IPS-20b (cell line): ENCODE measurements around the gene PHF19.

Experiments
- H3K27ac ChIP-seq: one replicate; pipeline ENCODE4 v1.5.1; 2013; ENCODE audit warnings: low read length
- H3K27me3 ChIP-seq: 2 replicates; pipeline ENCODE4 v1.6.1; 2013; ENCODE audit warnings: mild to moderate bottlenecking, low read length, inconsistent platforms; ENCODE audit not compliant: insufficient read depth
- H3K36me3 ChIP-seq: 2 replicates; pipeline ENCODE4 v1.6.1; 2013; ENCODE audit warnings: low read depth, mild to moderate bottlenecking, inconsistent platforms, low read length, moderate library complexity; ENCODE audit not compliant: insufficient read depth
- H3K4me1 ChIP-seq: 2 replicates; pipeline ENCODE4 v1.6.1; 2013; ENCODE audit warnings: mild to moderate bottlenecking, control low read depth, inconsistent platforms, low read length, moderate library complexity; ENCODE audit not compliant: insufficient read depth
- H3K4me3 ChIP-seq: 2 replicates; pipeline ENCODE4 v1.5.1; 2013; ENCODE audit warnings: mild to moderate bottlenecking, low read length, inconsistent platforms
- H3K9ac ChIP-seq: 2 replicates; pipeline ENCODE4 v1.6.1; 2013; ENCODE audit warnings: low read depth, mild to moderate bottlenecking, inconsistent platforms, low read length, moderate library complexity
- H3K9me3 ChIP-seq: 2 replicates; pipeline ENCODE4 v1.6.1; 2013; ENCODE audit warnings: mild to moderate bottlenecking, low read depth, low read length, inconsistent platforms; ENCODE audit not compliant: insufficient read depth

The PHF19 gene

DNA sequence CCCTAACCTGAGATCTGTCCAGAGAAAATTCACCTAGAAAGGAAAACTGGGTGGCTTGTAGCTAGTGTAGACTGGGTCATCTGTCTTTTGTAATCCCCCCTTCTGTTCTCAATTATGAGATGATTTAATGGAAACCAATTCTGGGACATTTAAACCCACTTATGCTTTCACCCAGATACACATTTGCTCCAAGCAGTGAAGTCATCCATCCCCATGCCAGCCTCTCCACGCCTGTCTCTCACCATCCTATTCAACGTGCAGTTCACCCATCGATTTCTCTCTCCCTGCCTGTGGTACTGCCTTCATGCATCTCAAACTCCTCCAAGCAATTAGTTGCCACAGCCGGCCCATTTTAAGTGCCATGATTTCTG, 1.8 kb downstream of the PHF19 start:
- Histone ChIP-seq H3K9ac (no peak overlapping the region), H3K36me3 (peaks cover 12% of the 10 kb centered on the region; the same call in 1 of the 2 replicates), H3K4me1 (peaks cover 29% of the 10 kb centered on the region), H3K9me3 (no peaks in the 10 kb centered on the region), H3K27ac (no peak overlapping the region), H3K27me3 (peaks cover 13% of the 10 kb centered on the region; the same call in 1 of the 2 replicates), H3K4me3 (peak overlapping the region; percentile 73; the same call in 1 of the 2 replicates)

DNA sequence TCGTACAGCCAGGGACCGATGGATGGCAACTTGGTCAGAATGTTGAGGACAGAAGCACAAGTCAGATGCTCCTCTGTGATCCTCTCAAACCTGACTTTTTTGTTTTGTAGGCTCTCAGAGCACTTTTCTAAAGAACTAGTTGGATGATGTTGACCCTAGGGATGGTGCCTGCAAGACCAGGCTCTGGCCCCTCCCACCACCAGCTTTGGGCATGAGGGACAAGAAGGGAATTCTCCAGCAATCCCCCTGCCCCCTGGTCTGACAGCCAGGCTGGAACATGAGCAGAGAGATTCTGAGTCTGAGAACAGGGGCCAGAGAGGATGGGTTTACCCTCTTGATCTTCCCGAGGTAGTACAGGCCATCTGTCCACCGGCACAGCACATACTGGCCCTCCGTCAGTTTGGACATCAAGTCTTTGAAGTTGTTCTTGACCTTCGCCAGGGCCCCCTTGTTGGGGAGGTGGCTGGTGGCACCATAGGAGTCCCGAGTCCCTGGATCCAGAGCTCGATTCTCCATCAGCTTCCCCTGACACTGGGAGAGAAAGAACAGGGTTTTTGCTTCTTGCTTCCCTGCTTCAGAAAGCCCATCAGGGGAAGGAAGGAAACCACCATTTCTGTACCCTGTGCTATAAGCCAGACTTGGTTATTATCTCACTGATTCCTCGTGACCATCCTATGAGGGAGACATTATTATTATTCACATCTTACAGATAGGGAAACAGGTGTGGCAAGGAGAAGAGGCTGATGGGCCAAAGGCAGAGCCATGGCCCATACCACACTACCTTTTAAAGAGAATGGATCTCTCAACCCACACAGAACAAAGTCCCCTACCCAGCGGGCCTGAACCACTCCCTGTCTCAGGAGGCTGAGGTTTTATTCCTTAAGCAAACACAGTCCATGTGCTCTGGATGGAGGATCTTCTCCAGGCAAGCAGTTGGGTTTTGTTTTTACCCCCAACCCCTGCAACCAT, 2.5 kb downstream of the PHF19 start:
- peaks cover 12% of the 10 kb centered on the region; the same call in 1 of the 2 replicates for H3K36me3 ChIP-seq
- peak overlapping the region; percentile 52; the same call in 1 of the 2 replicates for H3K9ac ChIP-seq
- H3K27ac ChIP-seq, result no peak overlapping the region
- no peak overlapping the region; the same call in 1 of the 2 replicates for H3K4me3 ChIP-seq
- H3K9me3 ChIP-seq, result no peaks in the 10 kb centered on the region
- peaks cover 13% of the 10 kb centered on the region; the same call in 1 of the 2 replicates for H3K27me3 ChIP-seq
- H3K4me1 ChIP-seq, result peaks cover 29% of the 10 kb centered on the region

DNA sequence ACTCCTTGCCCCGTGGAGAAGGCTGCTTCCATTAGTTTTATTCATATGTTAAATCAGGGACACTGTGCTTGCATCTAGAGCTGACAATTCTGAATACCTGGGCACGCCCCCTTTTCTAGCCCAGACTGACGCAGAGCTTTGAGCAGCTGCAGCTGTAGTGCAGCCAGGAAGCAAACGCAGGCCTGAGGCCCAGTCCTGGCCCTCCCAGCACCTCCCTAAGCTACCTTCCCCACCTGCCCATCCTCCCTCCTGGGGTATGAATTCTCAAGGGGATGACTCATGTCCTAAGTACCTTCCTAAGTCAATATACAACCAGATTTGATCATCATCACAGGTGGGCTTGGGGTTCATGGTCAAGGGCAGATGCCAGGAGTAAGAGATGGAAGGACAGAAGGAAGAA, 3.5 kb downstream of the PHF19 start:
- H3K27ac ChIP-seq, result peak overlapping the region; percentile 66
- peak overlapping the region; percentile 52; the same call in 1 of the 2 replicates for H3K9ac ChIP-seq
- H3K36me3 ChIP-seq, result peaks cover 12% of the 10 kb centered on the region; the same call in 1 of the 2 replicates
- H3K27me3 ChIP-seq, result peaks cover 12% of the 10 kb centered on the region; the same call in 1 of the 2 replicates
- H3K4me3 ChIP-seq, result peak overlapping the region; percentile 38; the same call in 1 of the 2 replicates
- peaks cover 29% of the 10 kb centered on the region for H3K4me1 ChIP-seq
- H3K9me3 ChIP-seq, result no peaks in the 10 kb centered on the region

DNA sequence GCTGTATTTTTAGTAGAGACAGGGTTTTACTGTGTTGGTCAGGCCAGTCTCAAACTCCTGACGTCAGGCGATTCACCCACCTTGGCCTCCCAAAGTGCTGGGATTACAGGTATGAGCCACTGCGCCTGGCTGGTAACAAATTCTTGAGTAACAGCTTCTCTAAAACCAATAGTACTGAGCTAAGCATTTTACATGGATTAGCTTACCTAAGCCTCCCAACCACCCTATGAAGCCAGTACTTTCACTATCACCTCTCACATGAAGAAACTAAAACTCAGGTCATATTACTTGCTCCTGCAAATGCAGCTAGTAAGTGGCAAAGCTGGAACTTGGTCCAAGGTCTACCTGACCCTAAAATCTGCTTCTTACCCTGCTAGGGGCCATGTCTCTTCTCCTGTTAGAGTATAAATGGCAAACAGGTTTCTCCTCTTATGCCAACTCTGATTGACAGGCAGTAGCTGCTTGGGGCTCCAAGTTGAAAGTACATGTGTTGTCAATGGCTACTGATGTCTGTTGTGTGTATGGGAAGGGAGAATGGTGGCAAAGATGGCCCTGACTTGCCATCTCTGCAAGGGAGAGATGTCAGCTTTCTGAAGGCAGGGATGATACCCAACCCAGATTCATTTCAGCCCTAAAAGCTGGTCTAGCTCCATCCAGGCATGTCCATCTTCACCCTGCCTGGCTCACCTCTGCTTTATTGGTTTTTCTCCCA, 4.0 kb downstream of the PHF19 start:
- peak overlapping the region; percentile 38 for H3K4me3 ChIP-seq
- peaks cover 6% of the 10 kb centered on the region; the same call in 1 of the 2 replicates for H3K27me3 ChIP-seq
- peaks cover 33% of the 10 kb centered on the region for H3K4me1 ChIP-seq
- H3K9me3 ChIP-seq, result no peaks in the 10 kb centered on the region
- H3K9ac ChIP-seq, result peak overlapping the region; percentile 46; the same call in 1 of the 2 replicates
- H3K36me3 ChIP-seq, result peaks cover 12% of the 10 kb centered on the region; the same call in 1 of the 2 replicates
- H3K27ac ChIP-seq, result peak overlapping the region; percentile 66

DNA sequence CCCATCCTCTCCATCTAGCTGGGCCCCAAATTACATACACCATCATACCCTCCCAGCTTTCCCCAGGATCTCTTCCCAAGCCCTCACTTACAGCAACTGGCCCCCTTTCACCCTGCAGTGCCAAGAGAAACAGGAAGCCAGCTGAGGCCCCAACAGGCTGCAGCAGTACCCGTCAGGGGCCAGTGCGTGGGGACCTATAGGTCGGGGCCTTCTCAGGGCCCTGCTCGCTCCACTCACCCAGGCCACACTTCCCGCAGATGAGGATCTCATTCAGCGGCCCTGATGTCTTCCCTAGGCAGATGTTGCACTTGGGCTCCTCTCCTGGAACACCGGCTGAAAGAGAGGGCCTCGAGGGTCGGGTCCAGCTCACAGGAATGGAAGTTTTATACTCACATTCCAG, 6.8 kb downstream of the PHF19 start:
- H3K4me1 ChIP-seq, result peaks cover 25% of the 10 kb centered on the region
- H3K9ac ChIP-seq, result no peak overlapping the region
- H3K36me3 ChIP-seq, result peaks cover 17% of the 10 kb centered on the region; the same call in 1 of the 2 replicates
- H3K27ac ChIP-seq, result no peak overlapping the region
- H3K4me3 ChIP-seq, result no peak overlapping the region
- H3K9me3 ChIP-seq, result no peaks in the 10 kb centered on the region
- H3K27me3 ChIP-seq, result no peaks in the 10 kb centered on the region; the same call in 1 of the 2 replicates

DNA sequence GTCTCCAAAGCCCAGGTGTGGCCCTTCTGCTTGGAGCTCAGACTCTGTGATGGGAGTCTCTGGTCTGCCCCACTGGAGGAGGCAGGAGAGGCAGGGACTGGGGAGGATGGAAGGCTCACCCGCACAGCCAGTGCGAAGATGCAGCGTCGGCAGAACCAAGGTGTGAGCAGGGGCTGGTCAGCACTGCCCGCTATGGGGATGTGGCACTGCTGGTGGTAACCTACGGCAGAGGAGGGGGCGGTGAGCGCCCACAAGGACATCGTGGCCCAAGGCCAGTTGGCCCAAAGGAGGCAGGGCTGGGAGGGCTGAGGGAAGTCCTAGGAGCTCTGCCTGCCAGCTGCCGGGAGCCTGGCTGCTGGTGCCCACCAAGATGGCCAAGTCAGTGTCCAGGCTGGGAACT, 7.3 kb downstream of the PHF19 start:
- Histone ChIP-seq H3K36me3 (peaks cover 17% of the 10 kb centered on the region; the same call in 1 of the 2 replicates), H3K27ac (no peak overlapping the region)

DNA sequence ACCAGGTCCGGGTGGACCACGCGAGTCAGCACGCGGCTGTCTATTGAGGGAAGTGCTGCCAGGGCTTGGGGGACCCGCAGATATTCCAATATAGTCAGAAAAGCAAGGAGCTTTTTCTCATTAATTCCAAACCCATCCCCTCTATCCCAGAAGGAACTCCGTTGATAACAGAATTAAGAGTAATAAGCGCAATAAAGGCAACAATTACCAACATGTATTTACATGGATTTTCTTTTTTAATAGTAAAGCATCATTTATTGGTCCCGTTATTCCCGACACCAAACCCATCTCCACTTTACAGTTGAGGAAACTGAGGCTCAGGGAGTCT, 7.7 kb downstream of the PHF19 start:
- H3K9me3 ChIP-seq, result no peaks in the 10 kb centered on the region
- H3K27ac ChIP-seq, result no peak overlapping the region
- no peaks in the 10 kb centered on the region for H3K27me3 ChIP-seq
- peaks cover 22% of the 10 kb centered on the region for H3K4me1 ChIP-seq
- H3K36me3 ChIP-seq, result peaks cover 17% of the 10 kb centered on the region; the same call in 1 of the 2 replicates
- peak overlapping the region; percentile 1; the same call in 1 of the 2 replicates for H3K9ac ChIP-seq
- peak overlapping the region; percentile 75; the same call in 1 of the 2 replicates for H3K4me3 ChIP-seq

More for the DNA sequence above, 7.3 kb downstream of the PHF19 start:
- Histone ChIP-seq H3K4me3 (no peak overlapping the region), H3K4me1 (peaks cover 23% of the 10 kb centered on the region), H3K9ac (no peak overlapping the region), H3K27me3 (no peaks in the 10 kb centered on the region), H3K9me3 (no peaks in the 10 kb centered on the region)

DNA sequence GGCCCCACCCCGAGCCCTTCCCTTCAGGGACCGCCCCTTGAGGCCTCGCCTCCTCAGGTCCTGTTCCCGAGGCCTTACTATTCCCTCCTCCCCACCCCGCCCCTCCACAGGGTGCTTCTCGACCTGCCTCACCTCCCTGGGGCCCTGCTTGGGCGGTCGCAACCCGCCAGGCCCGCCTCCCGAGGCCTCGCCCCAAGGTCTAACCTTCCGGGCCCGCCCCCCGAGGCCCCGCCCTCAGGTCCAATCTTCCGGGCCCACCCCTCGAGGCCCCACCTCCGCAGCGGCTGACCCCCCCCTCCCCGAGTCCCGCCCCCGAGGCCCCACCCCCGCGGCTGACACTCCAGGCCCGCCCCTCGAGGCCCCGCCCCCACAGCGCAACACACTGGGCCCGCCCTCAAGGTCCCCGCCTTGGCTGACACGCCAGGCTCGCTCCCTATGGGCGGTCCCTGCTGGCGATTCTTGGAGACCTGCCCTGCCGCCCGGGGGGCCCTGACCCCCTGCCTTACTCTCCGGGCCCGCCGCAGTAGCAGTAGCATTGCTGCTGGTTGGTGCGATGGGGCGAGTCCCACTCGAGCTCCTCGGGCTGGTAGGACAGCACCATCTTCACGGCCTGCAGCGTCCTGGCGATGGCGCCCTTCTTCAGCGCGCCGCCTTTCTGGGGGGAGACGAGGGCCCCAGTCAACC, 8.2 kb downstream of the PHF19 start:
- H3K9me3 ChIP-seq, result no peaks in the 10 kb centered on the region
- peak overlapping the region; percentile 75; the same call in 1 of the 2 replicates for H3K4me3 ChIP-seq
- H3K36me3 ChIP-seq, result peaks cover 17% of the 10 kb centered on the region; the same call in 1 of the 2 replicates
- peaks cover 17% of the 10 kb centered on the region for H3K4me1 ChIP-seq
- H3K27me3 ChIP-seq, result no peaks in the 10 kb centered on the region
- no peak overlapping the region for H3K27ac ChIP-seq
- H3K9ac ChIP-seq, result peak overlapping the region; percentile 1; the same call in 1 of the 2 replicates

DNA sequence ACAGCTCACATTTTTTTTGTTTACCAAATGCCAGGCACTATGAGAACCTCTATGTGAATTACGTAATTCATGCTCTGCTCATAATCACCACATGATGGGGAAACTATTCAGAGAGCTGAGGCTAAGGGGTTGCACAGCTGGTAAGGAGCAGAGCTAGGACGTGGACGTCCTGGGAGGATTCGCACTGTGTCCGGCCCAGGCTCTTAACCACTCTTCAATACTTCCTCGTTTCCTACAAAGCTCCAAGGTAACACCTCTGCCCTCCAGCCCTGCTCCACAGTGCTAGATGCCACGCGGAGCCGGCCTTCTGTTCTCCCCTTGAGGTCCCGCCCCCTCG, 8.7 kb downstream of the PHF19 start:
- Histone ChIP-seq H3K27me3 (no peaks in the 10 kb centered on the region), H3K36me3 (peaks cover 17% of the 10 kb centered on the region; the same call in 1 of the 2 replicates), H3K9me3 (no peaks in the 10 kb centered on the region), H3K27ac (no peak overlapping the region), H3K4me1 (peaks cover 13% of the 10 kb centered on the region), H3K4me3 (peak overlapping the region; percentile 62; the same call in 1 of the 2 replicates), H3K9ac (peak overlapping the region; percentile 63; the same call in 1 of the 2 replicates)

DNA sequence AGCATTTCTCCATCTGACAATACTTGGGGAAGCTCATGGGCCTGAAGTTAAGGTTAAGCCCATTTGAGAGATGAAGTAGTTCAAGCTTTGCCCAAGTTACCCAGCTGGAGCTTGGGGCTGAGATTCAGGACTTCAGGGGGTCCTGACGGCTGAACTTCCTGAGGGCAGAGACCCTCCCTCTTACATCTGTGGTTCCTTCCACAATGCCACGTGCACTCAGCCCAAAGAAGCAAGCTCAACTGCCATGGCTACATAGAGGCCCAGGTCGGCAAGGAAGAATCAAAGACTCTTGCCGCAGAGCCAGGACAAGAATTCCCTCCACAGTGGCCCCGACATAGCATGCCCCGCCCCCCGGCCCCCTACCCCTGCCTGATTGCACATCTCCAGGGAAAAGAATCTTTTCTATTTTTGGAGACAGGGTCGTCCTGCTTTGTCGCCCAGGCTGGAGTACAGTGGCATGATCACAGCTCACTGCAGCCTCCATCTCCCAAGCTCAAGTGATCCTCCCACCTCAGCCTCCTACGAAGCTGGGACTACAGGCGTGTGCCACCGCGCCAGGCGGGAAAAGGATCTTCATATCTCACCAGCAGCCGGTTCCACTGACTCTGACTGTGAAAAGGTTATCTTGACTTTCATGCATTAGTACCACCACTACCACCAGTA, 9.2 kb downstream of the PHF19 start:
- peaks cover 17% of the 10 kb centered on the region; the same call in 1 of the 2 replicates for H3K36me3 ChIP-seq
- no peak overlapping the region for H3K27ac ChIP-seq
- no peaks in the 10 kb centered on the region for H3K27me3 ChIP-seq
- H3K4me1 ChIP-seq, result peaks cover 8% of the 10 kb centered on the region
- peak overlapping the region; percentile 62; the same call in 1 of the 2 replicates for H3K4me3 ChIP-seq
- no peaks in the 10 kb centered on the region for H3K9me3 ChIP-seq
- peak overlapping the region; percentile 63; the same call in 1 of the 2 replicates for H3K9ac ChIP-seq
